ENCODE measurements around the gene NEFH.
"Not testable (repeated sequence)": the region's sequence is repeated elsewhere in the genome, so short reads cannot be mapped to it uniquely, and the experiment has no call there.

Gene NEFH

GRCh38 chr22:29479417-29480261 is at the start of gene NEFH:
NEFH (plus strand) TSS chr22:29480218; CDS start chr22:29480263, 45 bp downstream.
- no peak for DNase-seq (ENCODE audit: low spot score)

- no peak for DNase-seq (ENCODE audit: low spot score)
Observed at GRCh38 chr22:29431986-29432385, 48.0 kb upstream of the NEFH start.

- no peak for DNase-seq (ENCODE audit: low spot score)
Observed at GRCh38 chr22:29433856-29434255, 46.2 kb upstream of the NEFH start.

- no peak for DNase-seq (ENCODE audit: low spot score)
Observed at GRCh38 chr22:29434288-29434687, 45.7 kb upstream of the NEFH start.

- no peak for DNase-seq (ENCODE audit: low spot score)
Observed at GRCh38 chr22:29435236-29436136, 44.5 kb upstream of the NEFH start.

- DNase-seq (ENCODE audit: low spot score): not testable (repeated sequence)
Observed at GRCh38 chr22:29438283-29438682, 41.7 kb upstream of the NEFH start, which contains the start of gene RFPL1. RFPL1 (plus strand) TSS chr22:29438583.

GRCh38 chr22:29442976-29443375 is 37.0 kb upstream of the NEFH start:
- no peak for DNase-seq (ENCODE audit: low spot score)

GRCh38 chr22:29443452-29443851 is 36.6 kb upstream of the NEFH start:
- DNase-seq (ENCODE audit: low spot score): no peak

- peak; percentile 11 for DNase-seq (ENCODE audit: low spot score)
Observed at GRCh38 chr22:29443861-29444792, 35.9 kb upstream of the NEFH start.

GRCh38 chr22:29445508-29445907 is 34.5 kb upstream of the NEFH start:
- peak; percentile 42 for DNase-seq (ENCODE audit: low spot score)

GRCh38 chr22:29447906-29448305 is 32.1 kb upstream of the NEFH start:
- peak; percentile 52 for DNase-seq (ENCODE audit: low spot score)

GRCh38 chr22:29449296-29449875 is 30.6 kb upstream of the NEFH start:
- DNase-seq (ENCODE audit: low spot score): peak; percentile 61

GRCh38 chr22:29450222-29450621 is 29.8 kb upstream of the NEFH start:
- DNase-seq (ENCODE audit: low spot score): peak; percentile 17

- no peak for DNase-seq (ENCODE audit: low spot score)
Observed at GRCh38 chr22:29451863-29452262, 28.2 kb upstream of the NEFH start.

GRCh38 chr22:29454276-29454675 is 25.7 kb upstream of the NEFH start:
- peak; percentile 62 for DNase-seq (ENCODE audit: low spot score)

GRCh38 chr22:29456211-29456671 is 23.8 kb upstream of the NEFH start:
- no peak for DNase-seq (ENCODE audit: low spot score)

- no peak for DNase-seq (ENCODE audit: low spot score)
Observed at GRCh38 chr22:29457730-29458129, 22.3 kb upstream of the NEFH start.

- no peak for DNase-seq (ENCODE audit: low spot score)
Observed at GRCh38 chr22:29458551-29458950, 21.5 kb upstream of the NEFH start.

- no peak for DNase-seq (ENCODE audit: low spot score)
Observed at GRCh38 chr22:29459773-29460172, 20.2 kb upstream of the NEFH start.

GRCh38 chr22:29461263-29461662 is 18.8 kb upstream of the NEFH start:
- DNase-seq (ENCODE audit: low spot score): no peak

GRCh38 chr22:29463629-29464028 is 16.4 kb upstream of the NEFH start:
- no peak for DNase-seq (ENCODE audit: low spot score)

Measured in left forelimb (tissue), 1 donor.